GM19035 (cell line): ENCODE measurements around the gene TEAD3.
"Not testable (repeated sequence)": the region's sequence is repeated elsewhere in the genome, so short reads cannot be mapped to it uniquely, and the experiment has no call there.

Experiments used
- ATAC-seq: cut with Tn5 transposase; IDR thresholded peaks from one replicate; pipeline ENCODE4 v1.9.1; 2021; ENCODE audit not compliant: unreplicated experiment

TEAD3 gene

GRCh38 chr6:35496841-35497570, at the start of gene TEAD3:
Gene TEAD3 (minus strand): TSS chr6:35497079.
- ATAC-seq = peak; percentile 51

GRCh38 chr6:35544769-35545361, 48.0 kb upstream of the TEAD3 start:
- ATAC-seq = no peak

- ATAC-seq = no peak
Measured at GRCh38 chr6:35543459-35544193, 46.7 kb upstream of the TEAD3 start.

- ATAC-seq = no peak
Measured at GRCh38 chr6:35541836-35542235, 45.0 kb upstream of the TEAD3 start.

- no peak for ATAC-seq
Measured at GRCh38 chr6:35539223-35539622, 42.3 kb upstream of the TEAD3 start.

- ATAC-seq = not testable (repeated sequence)
Measured at GRCh38 chr6:35535847-35536246, 39.0 kb upstream of the TEAD3 start.

- ATAC-seq = no peak
Measured at GRCh38 chr6:35534407-35535170, 37.7 kb upstream of the TEAD3 start.

- ATAC-seq = no peak
Measured at GRCh38 chr6:35533981-35534380, 37.1 kb upstream of the TEAD3 start.

- ATAC-seq = no peak
Measured at GRCh38 chr6:35532126-35532525, 35.2 kb upstream of the TEAD3 start.

- no peak for ATAC-seq
Measured at GRCh38 chr6:35524380-35525020, 27.6 kb upstream of the TEAD3 start.

- ATAC-seq = no peak
Measured at GRCh38 chr6:35522660-35523658, 26.1 kb upstream of the TEAD3 start.

GRCh38 chr6:35522151-35522550, 25.3 kb upstream of the TEAD3 start:
- ATAC-seq = no peak

- ATAC-seq = no peak
Measured at GRCh38 chr6:35521235-35521634, 24.4 kb upstream of the TEAD3 start.

- no peak for ATAC-seq
Measured at GRCh38 chr6:35519313-35520015, 22.6 kb upstream of the TEAD3 start.

- no peak for ATAC-seq
Measured at GRCh38 chr6:35518566-35519312, 21.9 kb upstream of the TEAD3 start.

- ATAC-seq = not testable (repeated sequence)
Measured at GRCh38 chr6:35517978-35518377, 21.1 kb upstream of the TEAD3 start.

GRCh38 chr6:35516712-35517111, 19.8 kb upstream of the TEAD3 start:
- no peak for ATAC-seq

GRCh38 chr6:35515939-35516338, 19.1 kb upstream of the TEAD3 start:
- not testable (repeated sequence) for ATAC-seq
